WTC11 (cell line): ENCODE results near the gene EDA.

Experiments
- CBFB ChIP-seq: sonication (generic); formaldehyde crosslinking; IDR thresholded peaks from 2 replicates; pipeline ENCODE4 v1.8.1; 2022; ENCODE audit warnings: mild to moderate bottlenecking, low read depth, missing genetic modification reagents
- GTF2I ChIP-seq: fragments of 250-450 bp; sonication (Bioruptor Pico); conservative IDR thresholded peaks from 2 replicates; pipeline ENCODE4 v1.4.0; 2021; ENCODE audit warnings: mild to moderate bottlenecking
- NFYB ChIP-seq: sonication (generic); formaldehyde crosslinking; conservative IDR thresholded peaks from 2 replicates; pipeline ENCODE4 v1.8.0; 2022; ENCODE audit warnings: low read depth, missing genetic modification reagents
- TF ChIP-seq, protein P1 (sequence below): fragments of 200-600 bp; IDR thresholded peaks from 2 replicates; pipeline ENCODE4 v1.8.0; 2022; ENCODE audit warnings: antibody characterized with exemption
- TF ChIP-seq, protein P2 (sequence below): sonication (generic); formaldehyde crosslinking; IDR thresholded peaks from 2 replicates; pipeline ENCODE4 v1.8.1; 2022; ENCODE audit warnings: low read depth, missing genetic modification reagents, borderline replicate concordance

DNA sequence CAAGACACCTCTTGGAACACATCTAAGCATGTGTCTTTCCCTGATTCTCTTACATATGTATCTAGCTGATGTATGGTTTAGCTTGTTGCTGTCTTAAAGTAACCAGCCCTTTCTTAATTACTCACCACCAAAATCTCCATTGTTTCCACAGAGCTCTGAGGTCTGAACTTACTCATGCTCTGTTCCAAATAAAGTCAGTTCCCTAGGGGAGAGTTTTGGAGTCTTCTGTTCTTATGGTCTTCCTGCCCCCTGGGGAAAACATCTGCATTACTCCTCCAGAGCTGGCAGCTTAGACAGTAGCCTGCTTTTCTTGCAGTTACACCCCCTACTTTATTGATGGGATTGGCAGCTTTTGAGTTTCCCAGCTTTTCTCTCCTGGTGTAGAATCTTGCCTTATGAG, 125.8 kb downstream of the EDA start:
- TF ChIP-seq, protein P1, sequence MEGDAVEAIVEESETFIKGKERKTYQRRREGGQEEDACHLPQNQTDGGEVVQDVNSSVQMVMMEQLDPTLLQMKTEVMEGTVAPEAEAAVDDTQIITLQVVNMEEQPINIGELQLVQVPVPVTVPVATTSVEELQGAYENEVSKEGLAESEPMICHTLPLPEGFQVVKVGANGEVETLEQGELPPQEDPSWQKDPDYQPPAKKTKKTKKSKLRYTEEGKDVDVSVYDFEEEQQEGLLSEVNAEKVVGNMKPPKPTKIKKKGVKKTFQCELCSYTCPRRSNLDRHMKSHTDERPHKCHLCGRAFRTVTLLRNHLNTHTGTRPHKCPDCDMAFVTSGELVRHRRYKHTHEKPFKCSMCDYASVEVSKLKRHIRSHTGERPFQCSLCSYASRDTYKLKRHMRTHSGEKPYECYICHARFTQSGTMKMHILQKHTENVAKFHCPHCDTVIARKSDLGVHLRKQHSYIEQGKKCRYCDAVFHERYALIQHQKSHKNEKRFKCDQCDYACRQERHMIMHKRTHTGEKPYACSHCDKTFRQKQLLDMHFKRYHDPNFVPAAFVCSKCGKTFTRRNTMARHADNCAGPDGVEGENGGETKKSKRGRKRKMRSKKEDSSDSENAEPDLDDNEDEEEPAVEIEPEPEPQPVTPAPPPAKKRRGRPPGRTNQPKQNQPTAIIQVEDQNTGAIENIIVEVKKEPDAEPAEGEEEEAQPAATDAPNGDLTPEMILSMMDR, result no peak
- TF ChIP-seq NFYB (CRISPR knock-in tag) (no peak), GTF2I (CRISPR knock-in tag) (no peak), CBFB (no peak)
- TF ChIP-seq, protein P2, sequence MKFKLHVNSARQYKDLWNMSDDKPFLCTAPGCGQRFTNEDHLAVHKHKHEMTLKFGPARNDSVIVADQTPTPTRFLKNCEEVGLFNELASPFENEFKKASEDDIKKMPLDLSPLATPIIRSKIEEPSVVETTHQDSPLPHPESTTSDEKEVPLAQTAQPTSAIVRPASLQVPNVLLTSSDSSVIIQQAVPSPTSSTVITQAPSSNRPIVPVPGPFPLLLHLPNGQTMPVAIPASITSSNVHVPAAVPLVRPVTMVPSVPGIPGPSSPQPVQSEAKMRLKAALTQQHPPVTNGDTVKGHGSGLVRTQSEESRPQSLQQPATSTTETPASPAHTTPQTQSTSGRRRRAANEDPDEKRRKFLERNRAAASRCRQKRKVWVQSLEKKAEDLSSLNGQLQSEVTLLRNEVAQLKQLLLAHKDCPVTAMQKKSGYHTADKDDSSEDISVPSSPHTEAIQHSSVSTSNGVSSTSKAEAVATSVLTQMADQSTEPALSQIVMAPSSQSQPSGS (CRISPR knock-in tag), result no peak
